Measurements from ENCODE around the gene CFAP99. TPM values are rescaled to one million over a fixed set of nuclear protein-coding genes. Genes with fewer than 3 reads are reported as not detected.

The CFAP99 gene
- total and polyA plus RNA-seq, 2 experiments from 2014 or later, result not detected

GRCh38 chr4:2390146-2390545, 28.6 kb upstream of the CFAP99 start:
- no peak overlapping the region for H3K27ac Mint-ChIP-seq
- H3K27me3 ChIP-seq (ENCODE audit: insufficient read depth), result no peaks in the 10 kb centered on the region
- no peak overlapping the region for H3K4me2 ChIP-seq
- TF ChIP-seq STAT1 (IDR thresholded peaks at IDR 0.05; ENCODE audit: unreplicated experiment) (no peak), CTCF (conservative IDR thresholded peaks at IDR 0.05; ENCODE audit: low read depth in 2 of 2) (no peak), EZH2 (IDR thresholded peaks at IDR 0.05; ENCODE audit: low read depth, unreplicated experiment) (no peak), ZNF331 (CRISPR knock-in tag; IDR thresholded peaks at IDR 0.05; ENCODE audit: low read depth) (no peak), NANOG (IDR thresholded peaks at IDR 0.05; ENCODE audit: borderline replicate concordance) (no peak), ZNF462 (CRISPR knock-in tag; IDR thresholded peaks at IDR 0.05) (no peak), JUNB (IDR thresholded peaks at IDR 0.05; ENCODE audit: unreplicated experiment) (no peak), POLR2AphosphoS5 (IDR thresholded peaks at IDR 0.05; ENCODE audit: low read depth) (no peak), ZNF114 (CRISPR knock-in tag; IDR thresholded peaks at IDR 0.05) (no peak), ETS1 (IDR thresholded peaks at IDR 0.05) (no peak), CREB1 (CRISPR knock-in tag; IDR thresholded peaks at IDR 0.05; ENCODE audit: low read depth) (no peak), EZH2phosphoT487 (IDR thresholded peaks at IDR 0.05; ENCODE audit: unreplicated experiment) (no peak), REST (IDR thresholded peaks at IDR 0.05; ENCODE audit: unreplicated experiment) (no peak)
- H3K79me2 ChIP-seq (replicated peaks; ENCODE audit: insufficient read depth), result no peaks in the 10 kb centered on the region
- H3K9me2 ChIP-seq (ENCODE audit: insufficient read depth), result no peaks in the 10 kb centered on the region
- H3K36me3 Mint-ChIP-seq (ENCODE audit: low read depth), result no peaks in the 10 kb centered on the region
- no peaks in the 10 kb centered on the region; the same call in 1 of the 3 replicates for H3K9me3 Mint-ChIP-seq
- peaks cover 34% of the 10 kb centered on the region for H3K4me1 ChIP-seq (ENCODE audit: insufficient read depth)
- no peak overlapping the region for H3K4me3 ChIP-seq
- no peaks in the 10 kb centered on the region for H4K20me1 ChIP-seq (replicated peaks; ENCODE audit: insufficient read depth)
- ATAC-seq (no peak), DNase-seq (ENCODE audit: low spot score) (no peak)
- H2AFZ ChIP-seq, result no peak overlapping the region
- no peaks in the 10 kb centered on the region for H3F3A ChIP-seq (replicated peaks; ENCODE audit: low read depth)
- H3K4me3 Mint-ChIP-seq, result no peak overlapping the region
- no peaks in the 10 kb centered on the region for H3K36me3 ChIP-seq (ENCODE audit: insufficient read depth)
- H3K4me1 Mint-ChIP-seq, result peaks cover 63% of the 10 kb centered on the region
- H3K27ac ChIP-seq (ENCODE audit: low read depth), result no peak overlapping the region
- peaks cover 18% of the 10 kb centered on the region for H3K27me3 Mint-ChIP-seq (ENCODE audit: insufficient read depth, low read depth, poor library complexity)

All from GM23338 (cell line).